GM21423 (cell line): ENCODE measurements around the gene GAS2.

Experiments
- ATAC-seq: cut with Tn5 transposase; IDR thresholded peaks from one replicate; pipeline ENCODE4 v1.9.1; 2021; ENCODE audit warnings: mild to moderate bottlenecking, moderate library complexity; ENCODE audit not compliant: unreplicated experiment

Gene GAS2

DNA sequence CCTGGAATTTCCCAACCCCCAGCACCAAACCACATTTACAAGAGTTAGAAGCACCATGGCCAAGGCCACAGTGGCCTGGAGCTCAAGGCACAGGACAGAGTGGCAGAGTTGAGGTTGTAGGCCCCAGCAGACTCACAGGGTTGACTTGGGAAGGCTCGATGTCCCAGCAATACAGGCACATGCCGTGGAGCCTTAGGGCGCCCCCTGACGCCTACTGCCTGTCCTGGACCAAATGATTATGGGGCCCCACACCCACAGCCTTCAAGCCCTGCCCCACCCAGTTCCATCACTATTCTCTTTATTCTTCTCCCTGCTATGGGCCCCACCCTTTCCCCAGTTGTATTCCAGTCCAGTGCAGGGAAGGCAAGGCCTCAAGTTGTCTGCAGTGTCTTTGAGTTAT is 193.8 kb downstream of the GAS2 start, which contains the start of gene CCDC179:
TSS of gene CCDC179 (minus strand) at position 234 of the 400 bp plus-strand sequence. CDS start at position 181, 53 bp downstream.
- ATAC-seq: no peak
